ENCODE measurements around the gene STK32B.

The STK32B gene

GRCh38 chr4:5444918-5445517 lies 393.7 kb downstream of the STK32B start:
- no peak for TF ChIP-seq CTCF (IDR thresholded peaks at IDR 0.05; ENCODE audit: low read depth, low read length)
- no peak overlapping the region for H3K4me3 ChIP-seq (ENCODE audit: low read depth, low read length)

GRCh38 chr4:5446595-5447226 lies 395.4 kb downstream of the STK32B start:
- no peak overlapping the region for H3K4me3 ChIP-seq (ENCODE audit: low read depth, low read length)
- no peak for TF ChIP-seq CTCF (IDR thresholded peaks at IDR 0.05; ENCODE audit: low read depth, low read length)

GRCh38 chr4:5447755-5448154 lies 396.5 kb downstream of the STK32B start:
- no peak for TF ChIP-seq CTCF (IDR thresholded peaks at IDR 0.05; ENCODE audit: low read depth, low read length)
- no peak overlapping the region for H3K4me3 ChIP-seq (ENCODE audit: low read depth, low read length)

- H3K4me3 ChIP-seq (ENCODE audit: low read depth, low read length) = no peak overlapping the region
- TF ChIP-seq CTCF (IDR thresholded peaks at IDR 0.05; ENCODE audit: low read depth, low read length) = no peak
Observed at GRCh38 chr4:5448221-5448620, 396.9 kb downstream of the STK32B start.

GRCh38 chr4:5451243-5451642 lies 400.0 kb downstream of the STK32B start:
- no peak overlapping the region for H3K4me3 ChIP-seq (ENCODE audit: low read depth, low read length)
- no peak for TF ChIP-seq CTCF (IDR thresholded peaks at IDR 0.05; ENCODE audit: low read depth, low read length)

- H3K4me3 ChIP-seq (ENCODE audit: low read depth, low read length) = no peak overlapping the region
- TF ChIP-seq CTCF (IDR thresholded peaks at IDR 0.05; ENCODE audit: low read depth, low read length) = no peak
Observed at GRCh38 chr4:5452156-5452555, 400.9 kb downstream of the STK32B start.

- TF ChIP-seq CTCF (IDR thresholded peaks at IDR 0.05; ENCODE audit: low read depth, low read length) = no peak
Observed at GRCh38 chr4:5455003-5455585, 403.8 kb downstream of the STK32B start.

More at GRCh38 chr4:5455003-5455585, 403.8 kb downstream of the STK32B start:
- no peak overlapping the region for H3K4me3 ChIP-seq (ENCODE audit: low read depth, low read length)
